LNCAP (cell line): ENCODE measurements around the gene B3GALNT2.

ENCODE experiments used
- TF ChIP-seq, protein P1 (sequence below): fragments of 450-650 bp; IDR thresholded peaks from 2 replicates; pipeline ENCODE4 v1.5.1; 2017; ENCODE audit warnings: mild to moderate bottlenecking

B3GALNT2 gene

DNA sequence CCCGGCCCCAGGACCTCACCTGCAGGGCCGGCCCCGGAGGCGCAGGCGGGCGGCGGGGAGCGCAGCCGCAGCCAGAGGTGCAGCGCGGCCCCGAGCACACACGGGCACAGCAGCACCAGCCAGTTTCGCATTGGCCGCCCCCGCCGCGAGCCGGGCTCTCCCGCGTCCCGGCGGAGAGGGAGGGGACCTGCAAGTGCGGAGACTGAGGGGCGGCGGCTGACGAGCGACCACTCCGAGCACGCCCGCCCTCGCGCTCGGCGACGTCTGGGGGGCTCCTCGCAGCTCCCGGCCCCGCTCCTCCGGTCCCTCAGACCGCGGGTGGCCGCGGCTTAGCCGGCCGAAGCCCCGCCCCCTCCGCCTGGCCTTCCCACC is at the start of gene B3GALNT2:
Gene B3GALNT2 (minus strand): TSS at position 331 of the 372 bp plus-strand sequence. CDS start 200 bp downstream, at position 131.
- TF ChIP-seq, protein P1, sequence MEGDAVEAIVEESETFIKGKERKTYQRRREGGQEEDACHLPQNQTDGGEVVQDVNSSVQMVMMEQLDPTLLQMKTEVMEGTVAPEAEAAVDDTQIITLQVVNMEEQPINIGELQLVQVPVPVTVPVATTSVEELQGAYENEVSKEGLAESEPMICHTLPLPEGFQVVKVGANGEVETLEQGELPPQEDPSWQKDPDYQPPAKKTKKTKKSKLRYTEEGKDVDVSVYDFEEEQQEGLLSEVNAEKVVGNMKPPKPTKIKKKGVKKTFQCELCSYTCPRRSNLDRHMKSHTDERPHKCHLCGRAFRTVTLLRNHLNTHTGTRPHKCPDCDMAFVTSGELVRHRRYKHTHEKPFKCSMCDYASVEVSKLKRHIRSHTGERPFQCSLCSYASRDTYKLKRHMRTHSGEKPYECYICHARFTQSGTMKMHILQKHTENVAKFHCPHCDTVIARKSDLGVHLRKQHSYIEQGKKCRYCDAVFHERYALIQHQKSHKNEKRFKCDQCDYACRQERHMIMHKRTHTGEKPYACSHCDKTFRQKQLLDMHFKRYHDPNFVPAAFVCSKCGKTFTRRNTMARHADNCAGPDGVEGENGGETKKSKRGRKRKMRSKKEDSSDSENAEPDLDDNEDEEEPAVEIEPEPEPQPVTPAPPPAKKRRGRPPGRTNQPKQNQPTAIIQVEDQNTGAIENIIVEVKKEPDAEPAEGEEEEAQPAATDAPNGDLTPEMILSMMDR: no peak

GRCh38 chr1:235553112-235553551 is 48.9 kb upstream of the B3GALNT2 start:
- TF ChIP-seq, protein P1: no peak

GRCh38 chr1:235552146-235552716 is 48.0 kb upstream of the B3GALNT2 start:
- TF ChIP-seq, protein P1: no peak

- TF ChIP-seq, protein P1: no peak
Measured at GRCh38 chr1:235549351-235550139, 45.3 kb upstream of the B3GALNT2 start.

DNA sequence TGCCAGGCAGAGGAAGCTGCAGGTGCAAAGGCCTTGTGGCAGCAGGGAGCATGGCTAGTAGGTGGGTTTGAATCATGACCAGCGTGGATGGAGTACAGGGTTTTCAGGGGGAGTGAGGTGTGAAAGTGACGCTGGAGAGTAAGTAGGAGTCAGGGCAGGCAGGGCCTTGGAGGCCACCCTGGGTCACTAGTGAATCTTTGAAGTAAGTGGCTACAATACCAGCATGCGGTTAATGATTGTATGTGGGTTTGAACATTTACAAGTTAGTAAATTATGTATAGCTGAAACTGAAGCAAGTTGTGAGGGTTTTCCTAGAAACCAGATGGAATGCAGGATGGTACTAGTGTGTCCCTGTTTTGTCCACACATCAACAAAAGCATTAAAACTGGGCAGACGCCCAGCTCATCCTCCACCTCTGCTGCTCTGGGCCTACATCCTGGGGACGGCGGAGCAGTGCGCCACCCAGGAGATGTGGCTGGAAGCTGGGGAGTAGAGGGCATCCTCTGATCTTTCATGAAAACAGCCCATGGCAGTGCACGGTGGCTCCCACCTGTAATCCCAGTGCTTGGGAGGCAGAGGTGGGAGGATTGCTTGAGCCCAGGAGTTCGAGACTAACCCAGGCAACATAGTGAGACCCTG is 41.2 kb upstream of the B3GALNT2 start:
- TF ChIP-seq, protein P1: no peak

DNA sequence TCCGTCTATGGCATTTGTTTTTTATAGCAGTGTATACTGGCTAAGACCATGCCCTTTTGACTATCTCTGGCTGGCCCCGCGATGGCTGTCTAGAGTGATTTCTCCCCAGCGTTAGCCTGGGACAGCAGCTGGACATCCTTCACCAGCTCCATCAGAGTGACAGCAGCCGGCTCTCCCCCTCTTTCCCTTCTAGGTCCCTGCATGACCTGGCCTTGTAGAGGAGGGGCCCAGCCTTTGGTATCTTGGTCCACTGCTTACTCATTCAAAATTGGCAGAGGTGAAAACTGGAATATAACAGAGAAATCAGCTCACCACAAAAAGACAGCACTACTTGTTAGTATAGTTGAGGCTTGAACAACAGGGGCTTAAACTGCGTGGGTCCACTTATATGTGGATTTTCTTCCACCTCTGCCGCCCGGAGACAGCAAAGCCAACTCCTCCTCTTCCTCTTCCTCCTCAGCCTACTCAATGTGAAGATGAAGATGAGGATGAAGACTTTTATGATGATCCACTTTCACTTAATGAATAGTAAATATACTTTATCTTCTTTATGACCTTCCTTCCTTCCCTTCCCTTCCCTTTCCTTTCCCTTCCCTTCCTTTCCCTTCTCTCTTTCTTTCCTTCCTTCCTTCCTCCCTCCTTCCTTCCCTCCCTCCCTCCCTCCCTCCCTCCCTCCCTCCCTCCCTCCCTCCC is 29.4 kb upstream of the B3GALNT2 start:
- TF ChIP-seq, protein P1: no peak

DNA sequence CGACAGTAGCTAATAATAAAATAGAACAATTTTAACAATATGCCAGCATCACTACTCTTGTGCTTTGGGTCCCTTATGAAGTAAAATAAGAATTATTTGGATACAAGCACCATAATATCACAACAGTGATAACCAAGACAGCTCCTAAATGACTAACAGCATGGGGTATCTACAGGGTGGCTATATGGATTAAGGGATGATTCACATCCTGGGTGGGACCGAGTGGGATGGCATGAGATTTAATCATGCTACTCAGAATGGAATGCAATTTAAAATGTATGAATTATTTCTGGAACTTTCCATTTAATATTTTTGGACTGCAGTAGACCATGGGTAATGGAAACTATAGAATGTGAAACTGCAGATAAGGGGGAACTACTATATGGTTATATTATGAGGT is 28.1 kb upstream of the B3GALNT2 start:
- TF ChIP-seq, protein P1: no peak
